DLD1 (cell line): ENCODE results near the gene TAF6L.
"Not testable (repeated sequence)": the region's sequence is repeated elsewhere in the genome, so short reads cannot be mapped to it uniquely, and the experiment has no call there.

Experiments
- in situ Hi-C: cut with HindIII; loops from 2 replicates; pipeline ENCODE4 v1.10.0; 2017; ENCODE audit warnings: low sequenced_read_pairs

Gene TAF6L

GRCh38 chr11:62757846-62758788 is 13.1 kb upstream of the TAF6L start:
- in situ Hi-C loops: no loop called here

- in situ Hi-C loops: not testable (repeated sequence)
These were observed 10.3 kb upstream of the TAF6L start for GRCh38 chr11:62760867-62761227.

GRCh38 chr11:62770778-62771143 is 435 bp upstream of the TAF6L start:
- in situ Hi-C loops: no loop called here

DNA sequence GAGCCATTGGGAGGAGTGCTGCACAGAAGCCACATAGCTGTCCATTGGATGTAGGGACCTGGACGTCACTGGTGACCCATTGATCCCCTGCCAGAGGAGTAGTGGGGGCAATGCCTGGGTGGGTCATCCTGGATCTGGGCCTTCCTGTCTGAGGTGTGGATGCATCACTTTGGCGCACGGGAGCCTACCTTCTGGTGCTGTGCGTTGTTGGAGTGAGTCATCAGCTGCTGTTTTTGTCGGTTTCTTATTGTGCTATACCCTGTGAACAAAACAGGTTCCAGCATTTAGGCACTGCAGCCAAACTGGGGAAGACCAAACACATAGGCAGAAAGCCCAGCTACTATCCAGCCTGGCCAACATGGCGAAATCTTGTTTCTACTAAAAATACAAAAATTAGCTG is 3.2 kb downstream of the TAF6L start:
- in situ Hi-C loops: no loop called here

- in situ Hi-C loops: no loop called here
These were observed 4.5 kb downstream of the TAF6L start for GRCh38 chr11:62775646-62776045.

DNA sequence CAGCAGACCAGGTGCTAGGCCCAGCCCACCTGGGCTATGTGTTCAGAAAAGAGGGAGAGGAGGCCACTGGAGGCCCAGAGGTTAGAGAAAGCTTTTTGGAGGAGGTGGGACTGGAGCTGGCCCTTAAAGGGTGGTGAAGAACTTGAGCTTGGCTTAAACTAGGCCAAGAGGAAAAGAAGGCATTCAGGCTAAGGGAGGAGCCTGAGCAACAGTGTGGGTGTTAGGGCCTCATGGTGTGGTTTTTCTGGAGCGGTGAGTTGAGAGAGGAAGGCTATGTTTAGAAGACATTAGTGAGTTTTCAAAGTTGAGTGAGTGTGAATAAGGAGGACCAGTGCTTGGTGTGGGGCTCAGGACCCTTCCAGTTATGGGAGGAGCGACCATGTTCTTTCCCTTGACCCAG is 6.2 kb downstream of the TAF6L start:
- in situ Hi-C loops: no loop called here

- in situ Hi-C loops: no loop called here
These were observed 7.2 kb downstream of the TAF6L start for GRCh38 chr11:62778441-62778840.

DNA sequence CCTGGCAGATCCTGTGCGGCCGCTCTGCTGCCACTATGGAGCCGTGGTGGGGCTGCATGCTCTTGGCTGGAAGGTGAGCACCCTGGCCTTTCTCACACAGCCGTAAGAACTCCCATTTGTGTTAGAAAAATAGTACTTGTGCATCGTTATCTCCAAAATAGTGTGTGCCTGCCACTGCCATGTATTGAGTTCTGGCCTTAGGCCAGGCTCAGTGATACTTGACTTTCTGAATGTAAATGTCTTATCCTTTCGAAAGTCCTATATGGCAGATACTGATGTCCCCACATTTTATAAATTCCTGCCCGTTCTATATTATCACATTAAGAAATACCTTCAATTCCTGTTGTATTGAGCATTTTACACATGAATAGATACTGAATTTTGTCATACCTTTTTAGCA is 11.6 kb downstream of the TAF6L start:
- in situ Hi-C loops: no loop called here

DNA sequence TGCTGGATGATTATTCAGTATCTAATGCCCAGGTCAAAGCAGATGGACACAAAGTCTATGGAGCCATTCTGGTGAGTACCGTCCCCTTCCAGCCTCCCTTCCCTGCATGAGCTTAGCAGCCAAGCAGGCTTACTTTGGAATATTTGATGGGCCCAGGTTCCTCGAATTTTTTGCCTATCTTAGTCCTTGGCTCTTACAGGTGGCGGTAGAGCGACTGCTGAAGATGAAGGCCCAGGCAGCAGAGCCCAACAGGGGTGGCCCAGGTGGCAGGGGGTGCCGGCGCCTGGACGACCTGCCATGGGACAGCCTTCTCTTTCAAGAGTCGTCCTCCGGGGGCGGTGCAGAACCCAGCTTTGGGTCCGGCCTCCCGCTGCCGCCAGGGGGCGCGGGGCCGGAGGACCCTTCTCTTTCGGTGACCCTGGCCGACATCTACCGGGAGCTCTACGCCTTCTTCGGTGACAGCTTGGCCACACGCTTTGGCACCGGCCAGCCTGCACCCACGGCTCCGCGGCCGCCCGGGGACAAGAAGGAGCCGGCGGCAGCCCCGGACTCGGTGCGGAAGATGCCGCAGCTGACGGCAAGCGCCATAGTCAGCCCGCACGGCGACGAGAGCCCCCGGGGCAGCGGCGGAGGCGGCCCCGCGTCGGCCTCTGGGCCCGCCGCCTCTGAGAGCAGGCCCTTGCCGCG is 15.3 kb downstream of the TAF6L start:
- in situ Hi-C loops: no loop called here

- in situ Hi-C loops: no loop called here
These were observed 16.0 kb downstream of the TAF6L start, which contains the start of gene TMEM179B for GRCh38 chr11:62787005-62787759. TSS of gene TMEM179B (plus strand) at chr11:62787402. CDS start at chr11:62787432, 30 bp downstream.

- in situ Hi-C loops: no loop called here
These were observed 17.8 kb downstream of the TAF6L start for GRCh38 chr11:62788991-62789390.

- in situ Hi-C loops: no loop called here
These were observed 18.4 kb downstream of the TAF6L start for GRCh38 chr11:62789576-62789975.

GRCh38 chr11:62791501-62792201 is 20.5 kb downstream of the TAF6L start, which contains the start of gene TMEM223:
TSS of gene TMEM223 (minus strand) at chr11:62792006. CDS start at chr11:62791994, 12 bp downstream.
- in situ Hi-C loops: no loop called here

DNA sequence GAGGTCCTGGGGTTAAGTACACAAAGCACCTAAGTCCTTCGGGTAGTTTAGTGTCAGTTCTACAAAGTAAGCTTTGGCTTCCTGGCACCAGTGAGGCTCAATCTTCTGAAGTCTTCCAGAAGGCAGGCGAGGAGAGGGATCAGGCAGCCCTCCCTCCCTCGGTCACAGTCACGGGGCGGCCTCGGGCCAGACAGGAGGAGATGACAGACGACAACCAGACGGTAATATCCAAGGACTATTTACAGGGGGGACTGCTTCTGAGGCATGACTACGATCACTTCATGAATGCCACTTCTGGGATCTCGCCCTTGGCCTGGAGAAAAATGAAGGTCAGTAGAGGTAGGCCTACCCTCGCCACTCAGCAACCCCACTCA is 21.0 kb downstream of the TAF6L start:
- in situ Hi-C loops: no loop called here

DNA sequence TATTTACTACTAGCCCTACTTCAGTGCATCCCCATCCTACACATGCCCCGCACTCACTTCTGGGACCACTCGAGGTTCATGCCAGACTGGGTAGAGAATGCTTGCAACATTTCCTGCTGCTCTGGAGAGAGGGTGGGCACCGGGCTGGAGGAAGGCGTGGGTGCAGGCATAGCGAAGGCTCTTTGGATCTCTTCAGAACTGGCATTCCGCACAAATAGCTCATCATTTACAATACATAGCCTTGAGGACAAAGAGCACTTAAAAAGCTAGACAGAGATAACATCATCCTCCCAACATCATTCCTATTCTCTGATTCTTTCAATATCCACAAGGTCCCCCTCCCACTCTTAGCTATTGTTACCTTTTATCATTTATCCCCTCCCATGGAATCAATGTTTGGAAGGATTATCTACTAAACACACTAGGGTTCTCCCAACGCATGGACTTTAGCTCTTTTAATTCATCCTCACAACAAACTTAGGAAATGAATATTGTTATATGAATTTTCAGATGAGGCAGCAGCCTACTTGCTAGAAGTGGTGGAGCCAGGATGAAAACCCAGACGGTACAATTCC is 23.1 kb downstream of the TAF6L start:
- in situ Hi-C loops: no loop called here

DNA sequence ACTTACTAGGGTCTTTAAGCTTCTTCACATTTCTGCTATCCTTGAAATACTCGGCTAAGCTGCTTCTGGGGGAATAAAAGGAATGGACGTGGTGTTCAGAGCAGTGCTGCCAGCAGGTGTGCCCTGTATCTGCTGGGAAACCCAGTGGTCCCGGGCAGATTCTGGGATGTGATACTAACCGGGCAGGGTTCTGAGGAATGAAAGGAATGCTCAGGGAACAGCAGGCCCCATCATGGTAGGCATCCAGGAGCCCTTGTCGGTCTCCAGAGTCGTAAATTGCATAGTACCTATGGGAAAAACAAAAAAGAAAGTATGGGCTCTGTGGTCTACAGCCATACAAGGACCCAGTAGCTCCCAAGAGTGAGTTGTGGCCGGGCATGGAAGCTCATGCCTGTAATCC is 25.1 kb downstream of the TAF6L start:
- in situ Hi-C loops: no loop called here

- in situ Hi-C loops: no loop called here
These were observed 28.3 kb downstream of the TAF6L start for GRCh38 chr11:62799486-62799885.

DNA sequence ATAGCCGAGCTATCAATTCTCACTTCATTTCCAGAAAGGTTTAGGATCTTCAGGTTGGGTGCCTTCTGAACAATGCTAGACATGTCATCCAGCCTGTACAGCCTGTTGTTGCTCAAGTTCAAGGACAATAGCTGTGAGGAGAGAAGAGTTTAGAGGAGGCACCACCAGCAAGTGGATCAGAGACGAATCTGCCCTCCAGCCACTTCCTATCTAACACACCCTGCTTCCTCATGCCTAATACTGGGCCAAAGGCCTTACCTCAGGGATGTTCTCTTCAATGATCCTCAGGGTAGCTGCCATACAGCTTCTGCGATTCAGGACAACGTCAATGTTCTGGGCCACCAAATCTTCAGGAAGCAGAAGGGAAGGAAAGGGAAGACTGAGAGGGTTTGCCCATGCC is 29.9 kb downstream of the TAF6L start:
- in situ Hi-C loops: no loop called here

- in situ Hi-C loops: no loop called here
These were observed 33.3 kb downstream of the TAF6L start for GRCh38 chr11:62804310-62805075.
